ENCODE results near the gene EDEM1.

EDEM1 gene

DNA sequence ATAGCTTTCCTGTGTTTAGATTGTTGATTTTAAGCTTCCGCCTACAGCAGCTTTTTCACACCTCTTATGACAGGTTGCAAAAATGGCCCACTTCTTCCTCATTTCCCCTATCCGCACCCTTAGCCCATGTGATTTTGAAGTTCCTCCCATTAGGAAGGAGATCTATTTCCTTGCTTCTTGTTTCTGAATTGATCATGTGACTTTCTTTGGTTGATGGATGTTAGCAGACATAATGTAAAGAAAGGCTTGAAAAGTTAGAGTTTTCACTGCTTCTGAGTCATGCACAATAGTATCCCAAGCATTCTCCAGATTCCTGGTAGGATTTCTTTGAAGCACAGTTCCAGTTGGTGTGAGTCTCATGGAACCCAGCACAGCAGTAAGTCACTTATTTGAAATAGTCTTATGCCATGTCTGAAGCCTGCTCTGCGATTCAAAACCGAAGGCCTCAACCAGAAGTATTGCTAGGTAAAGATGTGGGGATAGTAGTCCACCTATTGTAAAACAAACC, 76.6 kb downstream of the EDEM1 start:
- DNase-seq (ENCODE audit: low read depth) = no peak
- TF ChIP-seq, protein P1, sequence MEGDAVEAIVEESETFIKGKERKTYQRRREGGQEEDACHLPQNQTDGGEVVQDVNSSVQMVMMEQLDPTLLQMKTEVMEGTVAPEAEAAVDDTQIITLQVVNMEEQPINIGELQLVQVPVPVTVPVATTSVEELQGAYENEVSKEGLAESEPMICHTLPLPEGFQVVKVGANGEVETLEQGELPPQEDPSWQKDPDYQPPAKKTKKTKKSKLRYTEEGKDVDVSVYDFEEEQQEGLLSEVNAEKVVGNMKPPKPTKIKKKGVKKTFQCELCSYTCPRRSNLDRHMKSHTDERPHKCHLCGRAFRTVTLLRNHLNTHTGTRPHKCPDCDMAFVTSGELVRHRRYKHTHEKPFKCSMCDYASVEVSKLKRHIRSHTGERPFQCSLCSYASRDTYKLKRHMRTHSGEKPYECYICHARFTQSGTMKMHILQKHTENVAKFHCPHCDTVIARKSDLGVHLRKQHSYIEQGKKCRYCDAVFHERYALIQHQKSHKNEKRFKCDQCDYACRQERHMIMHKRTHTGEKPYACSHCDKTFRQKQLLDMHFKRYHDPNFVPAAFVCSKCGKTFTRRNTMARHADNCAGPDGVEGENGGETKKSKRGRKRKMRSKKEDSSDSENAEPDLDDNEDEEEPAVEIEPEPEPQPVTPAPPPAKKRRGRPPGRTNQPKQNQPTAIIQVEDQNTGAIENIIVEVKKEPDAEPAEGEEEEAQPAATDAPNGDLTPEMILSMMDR (IDR thresholded peaks at IDR 0.05; ENCODE audit: control insufficient read depth, extremely low read depth, insufficient read depth) = no peak
- no peak overlapping the region for H3K4me3 ChIP-seq (ENCODE audit: low read depth, low read length)

DNA sequence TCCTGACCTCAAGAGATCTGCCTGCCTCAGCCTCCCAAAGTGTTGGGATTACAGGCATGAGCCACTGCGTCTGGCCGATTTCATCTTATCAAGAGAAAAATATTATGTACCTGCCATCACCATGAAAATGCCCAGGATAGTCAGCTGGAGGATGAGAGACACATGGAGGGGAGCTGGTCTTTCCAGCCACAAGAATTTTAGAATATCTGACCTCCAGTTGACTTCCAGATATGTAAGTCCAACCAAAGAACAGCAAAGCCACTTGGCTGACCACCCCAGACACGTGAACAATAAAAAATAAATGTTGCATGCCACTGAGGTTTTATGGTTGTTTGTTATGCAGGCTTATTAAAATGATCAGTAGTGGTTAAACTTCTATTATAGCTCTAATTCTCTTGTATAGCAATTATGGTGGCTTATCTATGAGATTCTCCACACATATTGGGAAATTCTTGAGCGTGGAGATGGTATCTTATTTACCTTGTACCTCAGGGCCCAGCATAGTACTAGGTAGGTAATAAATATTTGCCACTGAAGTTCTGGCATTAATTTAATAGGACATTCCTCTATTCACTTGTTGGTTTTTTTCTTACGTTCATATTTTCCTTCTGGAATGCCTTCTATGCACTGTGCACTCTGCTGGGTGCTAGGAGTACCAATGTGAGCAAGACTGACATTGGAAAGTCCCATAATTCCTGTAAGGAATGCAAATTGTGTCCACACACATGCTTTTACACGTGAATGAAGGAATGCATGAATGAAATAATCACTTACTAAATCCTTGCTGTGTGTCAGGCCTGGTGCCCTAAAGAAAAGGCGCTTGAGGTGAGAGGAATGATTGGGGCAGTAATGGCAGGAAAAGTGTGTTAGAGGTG, 77.6 kb downstream of the EDEM1 start:
- DNase-seq (ENCODE audit: low read depth) = peak; percentile 85
- no peak overlapping the region for H3K4me3 ChIP-seq (ENCODE audit: low read depth, low read length)
- TF ChIP-seq, protein P1 (IDR thresholded peaks at IDR 0.05; ENCODE audit: control insufficient read depth, extremely low read depth, insufficient read depth) = no peak

DNA sequence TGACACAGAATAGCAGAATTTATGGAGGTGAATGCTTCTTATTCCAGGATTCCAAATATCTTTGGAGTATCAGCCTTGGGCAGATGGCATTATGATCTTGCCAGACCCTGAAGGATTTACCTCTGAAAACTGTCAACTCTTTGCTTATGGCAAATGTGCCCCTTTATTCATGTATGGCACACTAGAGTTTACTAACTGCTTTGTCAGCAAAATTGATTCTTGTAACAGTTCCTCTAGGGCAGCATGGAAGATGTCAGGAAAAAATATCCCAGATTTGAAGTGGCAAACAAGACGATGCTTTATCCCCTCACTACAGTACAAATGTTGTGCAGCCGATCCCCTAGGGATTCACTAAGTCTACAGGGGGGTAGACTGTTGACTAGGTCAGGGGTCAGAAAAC, 79.7 kb downstream of the EDEM1 start:
- TF ChIP-seq, protein P1 (IDR thresholded peaks at IDR 0.05; ENCODE audit: control insufficient read depth, extremely low read depth, insufficient read depth) = no peak
- H3K4me3 ChIP-seq (ENCODE audit: low read depth, low read length) = no peak overlapping the region
- DNase-seq (ENCODE audit: low read depth) = no peak

DNA sequence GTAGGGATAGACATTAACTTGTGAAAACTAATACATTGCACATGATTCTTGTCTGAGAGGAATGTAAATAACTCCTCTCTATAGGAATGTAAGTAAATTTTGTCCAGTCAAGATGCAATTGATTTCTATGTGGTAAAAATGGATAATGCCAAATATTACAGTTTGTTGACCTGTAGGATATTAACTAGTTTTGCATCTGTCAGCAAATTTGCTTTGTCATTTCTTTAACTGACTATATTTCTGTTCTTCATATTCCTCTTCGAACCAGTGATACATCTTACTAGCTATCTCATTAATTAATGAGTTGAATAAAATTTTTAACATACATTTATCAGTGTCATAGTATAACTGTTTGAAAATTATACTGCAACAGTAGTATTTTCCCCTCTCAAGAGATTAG, 80.4 kb downstream of the EDEM1 start:
- no peak for DNase-seq (ENCODE audit: low read depth)
- TF ChIP-seq, protein P1 (IDR thresholded peaks at IDR 0.05; ENCODE audit: control insufficient read depth, extremely low read depth, insufficient read depth) = no peak
- no peak overlapping the region for H3K4me3 ChIP-seq (ENCODE audit: low read depth, low read length)

Measured in LNCaP clone FGC (cell line).